GM18873 (cell line): ENCODE results near the gene HBD.
"Not testable (repeated sequence)": the region's sequence is repeated elsewhere in the genome, so short reads cannot be mapped to it uniquely, and the experiment has no call there.

Experiments used
- ATAC-seq: cut with Tn5 transposase; IDR thresholded peaks from one replicate; pipeline ENCODE4 v1.9.1; 2021; ENCODE audit warnings: mild to moderate bottlenecking, moderate library complexity, moderate number of reproducible peaks; ENCODE audit not compliant: unreplicated experiment, low FRiP score

Gene HBD

DNA sequence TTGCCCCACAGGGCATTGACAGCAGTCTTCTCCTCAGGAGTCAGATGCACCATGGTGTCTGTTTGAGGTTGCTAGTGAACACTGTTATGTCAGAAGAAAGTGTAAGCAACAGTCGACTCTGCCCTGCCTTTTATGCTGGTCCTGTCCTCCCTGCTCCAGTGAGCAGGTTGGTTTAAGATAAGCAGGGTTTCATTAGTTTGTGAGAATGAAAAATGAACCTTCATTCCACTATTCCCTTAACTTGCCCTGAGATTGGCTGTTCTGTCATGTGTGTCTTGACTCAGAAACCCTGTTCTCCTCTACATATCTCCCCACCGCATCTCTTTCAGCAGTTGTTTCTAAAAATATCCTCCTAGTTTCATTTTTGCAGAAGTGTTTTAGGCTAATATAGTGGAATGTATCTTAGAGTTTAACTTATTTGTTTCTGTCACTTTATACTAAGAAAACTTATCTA is at the start of gene HBD:
Gene HBD, minus strand, starts transcription at position 103 of the 454 bp plus-strand sequence. Its CDS starts 50 bp downstream, at position 53.
- peak; percentile 47 for ATAC-seq

DNA sequence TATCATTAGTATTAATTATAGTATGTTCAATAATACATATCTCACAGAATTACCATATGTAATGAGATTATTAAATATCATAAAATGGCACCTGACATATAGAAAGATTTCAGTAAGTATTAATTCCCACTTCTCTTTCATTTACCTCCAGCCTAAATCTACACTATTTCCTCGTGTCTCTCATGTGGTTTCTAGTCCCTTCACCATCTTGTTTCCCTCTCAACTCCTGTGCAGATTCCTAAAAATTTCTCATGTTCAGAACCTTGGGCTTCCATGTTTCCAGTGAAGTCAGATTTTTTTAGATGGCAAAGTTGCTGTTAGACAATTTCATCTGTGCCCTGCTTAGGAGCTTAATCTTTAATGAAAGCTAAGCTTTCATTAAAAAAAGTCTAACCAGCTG is 49.6 kb upstream of the HBD start:
- ATAC-seq: no peak

DNA sequence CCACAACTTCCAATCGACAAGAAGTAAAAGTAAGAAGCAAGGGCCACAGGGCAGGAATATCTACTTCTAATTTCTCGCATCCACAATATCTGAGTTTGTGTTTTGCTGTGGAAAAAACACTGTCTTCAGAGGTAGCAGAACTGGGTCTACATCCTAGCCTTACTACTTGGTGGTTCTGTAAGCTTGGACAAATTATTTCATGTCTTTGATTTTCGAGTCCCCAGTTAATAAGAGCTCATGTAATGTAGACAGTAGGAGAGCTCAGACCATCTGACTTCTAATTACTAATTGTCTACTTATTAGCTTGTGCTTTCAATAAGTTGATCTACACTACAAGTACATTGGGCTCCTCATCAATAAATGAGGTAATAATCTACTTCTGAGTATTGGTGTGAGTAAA is 48.8 kb upstream of the HBD start:
- no peak for ATAC-seq

DNA sequence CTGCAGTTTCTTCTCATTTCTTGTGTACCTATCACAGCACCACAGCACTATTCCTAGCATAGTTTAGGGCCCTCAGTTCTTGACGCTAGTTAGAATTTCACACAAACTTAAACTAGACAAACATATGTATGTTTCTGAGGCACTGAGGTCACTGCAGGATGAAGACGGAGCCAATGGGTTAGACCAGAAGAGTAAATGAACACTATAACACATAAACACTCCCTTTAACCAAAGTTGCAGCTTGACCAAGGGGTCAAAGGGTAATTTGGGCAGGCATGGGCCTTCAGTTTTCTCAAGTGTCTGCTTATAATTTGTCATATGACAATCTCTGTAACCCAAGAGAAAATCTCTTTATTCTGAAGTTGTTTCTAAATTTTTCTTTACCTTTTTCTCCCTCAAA is 48.3 kb upstream of the HBD start:
- ATAC-seq: no peak

DNA sequence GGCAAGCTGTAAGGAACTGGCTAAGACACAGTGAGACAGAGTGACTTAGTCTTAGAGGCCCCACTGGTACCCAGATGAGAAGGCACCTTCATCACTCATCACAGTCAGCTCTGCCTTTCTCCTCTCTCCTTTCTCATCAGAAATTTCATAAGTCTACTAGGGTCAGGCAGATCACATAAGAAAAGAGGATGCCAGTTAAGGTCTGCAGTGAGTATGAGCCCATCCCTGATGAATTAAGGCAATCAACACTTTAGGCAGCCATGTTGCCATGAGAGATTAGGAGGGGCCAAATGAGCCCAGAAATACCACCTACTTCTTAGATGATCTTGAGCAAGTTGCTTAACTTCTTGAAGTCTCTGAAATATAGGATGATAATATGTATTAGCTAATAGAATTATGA is 47.3 kb upstream of the HBD start:
- no peak for ATAC-seq

DNA sequence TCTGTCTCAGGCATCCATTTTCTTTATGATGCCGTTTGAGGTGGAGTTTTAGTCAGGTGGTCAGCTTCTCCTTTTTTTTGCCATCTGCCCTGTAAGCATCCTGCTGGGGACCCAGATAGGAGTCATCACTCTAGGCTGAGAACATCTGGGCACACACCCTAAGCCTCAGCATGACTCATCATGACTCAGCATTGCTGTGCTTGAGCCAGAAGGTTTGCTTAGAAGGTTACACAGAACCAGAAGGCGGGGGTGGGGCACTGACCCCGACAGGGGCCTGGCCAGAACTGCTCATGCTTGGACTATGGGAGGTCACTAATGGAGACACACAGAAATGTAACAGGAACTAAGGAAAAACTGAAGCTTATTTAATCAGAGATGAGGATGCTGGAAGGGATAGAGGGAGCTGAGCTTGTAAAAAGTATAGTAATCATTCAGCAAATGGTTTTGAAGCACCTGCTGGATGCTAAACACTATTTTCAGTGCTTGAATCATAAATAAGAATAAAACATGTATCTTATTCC is 46.4 kb upstream of the HBD start:
- peak; percentile 86 for ATAC-seq

DNA sequence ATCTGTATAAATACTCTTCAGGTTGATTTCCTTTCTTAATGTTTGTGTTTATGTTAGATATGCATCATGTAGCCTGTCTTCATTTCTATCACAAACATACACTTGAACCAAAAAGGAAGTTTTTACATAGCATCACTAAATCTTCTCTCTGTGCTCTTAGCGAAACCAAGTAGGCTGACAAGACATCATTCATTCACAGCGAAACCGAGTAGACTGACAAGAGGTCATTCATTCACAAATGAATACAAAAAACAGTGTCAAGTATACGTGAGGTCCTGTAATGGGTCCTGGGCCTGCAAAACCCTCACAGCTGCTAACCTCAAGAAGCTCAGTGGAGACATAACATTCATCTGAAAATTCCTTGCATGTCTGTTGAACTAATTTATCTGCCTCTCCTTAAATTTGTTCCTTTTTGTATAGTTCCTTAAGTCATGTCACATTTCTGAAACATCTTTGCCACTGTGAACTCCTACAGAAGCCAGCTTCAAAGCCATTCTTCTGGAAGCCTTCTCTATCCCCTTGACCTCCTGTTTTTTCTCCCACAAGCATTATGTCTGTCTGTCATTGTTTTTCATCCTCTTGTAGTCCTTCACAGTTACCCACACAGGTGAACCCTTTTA is 45.3 kb upstream of the HBD start:
- no peak for ATAC-seq

DNA sequence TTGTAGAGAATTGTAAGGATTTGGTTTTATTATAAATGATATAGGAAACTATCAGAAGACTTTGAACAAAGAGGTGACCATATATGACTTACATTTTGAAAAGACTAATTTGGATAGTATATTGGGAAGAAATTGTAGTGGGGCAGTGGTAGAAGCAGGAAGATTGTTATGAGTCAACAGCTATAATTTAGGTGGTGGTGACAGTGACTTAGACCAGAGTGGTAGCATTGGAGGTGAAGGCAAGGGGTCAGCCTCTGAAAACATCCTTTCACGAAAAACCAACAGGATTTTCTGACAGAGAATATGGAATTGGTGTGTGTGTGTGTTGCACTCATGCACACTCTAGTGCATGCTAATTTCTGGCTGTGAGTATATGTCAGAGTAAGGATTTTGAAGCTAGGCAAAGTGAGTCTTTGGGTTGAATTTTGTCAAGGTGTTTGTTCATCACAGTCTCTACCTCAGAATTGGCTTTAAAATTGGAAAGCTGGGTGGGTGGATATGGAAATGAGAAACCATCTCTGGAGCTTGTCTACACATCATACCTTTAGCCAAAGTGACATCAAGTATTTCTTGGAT is 43.6 kb upstream of the HBD start:
- ATAC-seq: peak; percentile 53

DNA sequence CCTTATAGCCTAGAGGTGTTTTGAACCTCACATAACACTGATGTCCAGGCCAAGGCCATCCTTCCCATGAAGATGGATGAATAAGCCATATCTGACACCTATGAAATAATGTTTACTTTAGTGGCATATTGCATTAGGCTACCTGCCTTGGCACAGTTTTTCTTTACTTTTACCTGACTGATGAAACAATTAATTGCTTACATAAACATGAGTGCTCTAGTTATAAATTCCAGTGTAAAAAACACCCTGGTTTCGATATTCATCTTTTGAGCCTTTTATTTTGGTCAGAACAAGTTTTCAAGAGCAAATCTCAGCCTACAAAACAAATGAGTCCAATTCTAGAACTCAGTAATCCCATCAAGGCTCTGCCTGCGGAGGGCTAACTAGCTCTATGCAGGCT is 42.4 kb upstream of the HBD start:
- ATAC-seq: no peak

DNA sequence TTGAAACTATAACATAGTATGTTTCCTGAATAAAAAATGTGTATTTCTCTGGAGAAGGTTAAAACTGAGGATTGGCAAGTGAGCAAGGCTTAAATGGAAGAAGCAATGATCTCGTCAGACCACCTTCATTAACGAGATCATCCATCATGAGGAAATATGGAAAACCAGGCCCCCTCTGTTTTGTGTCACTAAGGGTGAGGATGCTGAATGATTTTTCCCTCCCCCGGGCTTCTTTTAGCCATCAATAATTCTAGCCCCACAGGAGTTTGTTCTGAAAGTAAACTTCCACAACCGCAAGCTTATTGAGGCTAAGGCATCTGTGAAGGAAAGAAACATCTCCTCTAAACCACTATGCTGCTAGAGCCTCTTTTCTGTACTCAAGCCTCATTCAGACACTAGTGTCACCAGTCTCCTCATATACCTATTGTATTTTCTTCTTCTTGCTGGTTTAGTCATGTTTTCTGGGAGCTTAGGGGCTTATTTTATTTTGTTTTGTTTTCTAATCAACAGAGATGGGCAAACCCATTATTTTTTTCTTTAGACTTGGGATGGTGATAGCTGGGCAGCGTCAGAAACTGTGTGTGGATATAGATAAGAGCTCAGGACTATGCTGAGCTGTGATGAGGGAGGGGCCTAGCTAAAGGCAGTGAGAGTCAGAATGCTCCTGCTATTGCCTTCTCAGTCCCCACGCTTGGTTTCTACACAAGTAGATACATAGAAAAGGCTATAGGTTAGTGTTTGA is 41.3 kb upstream of the HBD start:
- no peak for ATAC-seq

DNA sequence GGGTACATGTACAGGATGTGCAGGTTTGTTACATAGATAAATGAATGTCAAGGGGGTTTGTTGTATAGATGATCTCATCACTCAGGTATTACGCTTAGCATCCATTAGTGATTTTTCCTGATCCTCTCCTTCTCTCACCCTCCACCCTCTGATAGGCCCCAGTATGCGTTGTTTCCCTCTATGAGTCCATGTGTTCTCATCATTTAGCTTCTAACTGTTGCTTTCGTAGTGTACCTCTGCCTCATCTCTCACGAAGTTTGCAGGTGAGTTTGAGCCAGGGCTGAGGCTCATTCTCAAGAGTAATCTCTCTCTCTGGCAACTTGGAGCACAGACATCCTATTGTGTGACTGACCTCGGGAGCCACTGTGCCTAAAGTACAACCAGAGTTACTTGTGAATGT is 40.1 kb upstream of the HBD start:
- ATAC-seq: no peak

DNA sequence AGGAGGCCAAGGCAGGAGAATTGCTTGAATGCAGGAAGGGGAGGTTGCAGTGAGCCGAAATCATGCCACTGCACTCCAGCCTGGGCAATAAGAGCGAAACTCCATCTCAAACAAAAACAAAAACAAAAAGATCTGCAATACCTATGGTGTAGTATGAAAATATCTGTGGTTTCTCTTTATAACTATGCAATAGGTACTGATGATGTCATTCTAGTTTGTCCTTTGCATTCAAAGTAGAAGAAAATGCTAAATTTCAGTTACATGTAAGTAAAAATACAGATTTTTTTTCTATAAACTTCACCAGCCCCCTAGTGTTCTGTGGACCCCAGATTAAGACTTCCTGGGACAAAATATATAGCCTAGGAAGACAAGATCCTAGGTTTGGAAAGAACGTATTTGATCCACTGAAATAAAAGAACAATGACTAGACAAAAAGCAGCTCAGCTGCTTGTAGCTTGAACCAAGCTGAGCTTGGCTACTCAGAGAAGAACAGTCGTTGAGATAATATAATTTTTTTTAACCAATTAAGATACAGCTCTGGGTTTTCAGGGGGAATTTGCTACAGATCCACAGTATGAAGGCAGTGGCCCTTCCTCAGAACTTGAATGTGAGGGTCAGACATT is 38.2 kb upstream of the HBD start:
- ATAC-seq: no peak

DNA sequence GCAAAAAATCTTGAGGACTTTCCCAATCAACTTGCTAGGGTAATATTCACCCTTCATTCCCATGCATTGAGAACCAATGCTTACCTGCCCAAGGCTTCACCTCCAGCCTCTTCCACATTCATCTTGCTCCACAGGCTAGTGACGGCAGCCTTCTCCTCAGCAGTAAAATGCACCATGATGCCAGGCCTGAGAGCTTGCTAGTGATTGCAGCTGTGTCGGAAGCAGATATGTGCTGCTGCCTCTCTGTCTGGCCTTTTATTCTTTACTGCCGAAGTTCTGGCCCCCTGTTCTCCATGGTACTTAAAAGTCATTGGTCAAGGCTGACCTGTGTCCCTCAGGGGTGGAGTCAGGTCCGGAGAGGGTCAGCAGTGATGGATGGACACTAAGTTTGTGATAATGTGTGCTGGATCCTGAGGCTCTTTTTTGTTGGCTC is 35.4 kb upstream of the HBD start, which contains the start of gene HBE1:
Gene HBE1, minus strand, starts transcription at position 231 of the 433 bp plus-strand sequence. Its CDS starts 55 bp downstream, at position 176.
- no peak for ATAC-seq

DNA sequence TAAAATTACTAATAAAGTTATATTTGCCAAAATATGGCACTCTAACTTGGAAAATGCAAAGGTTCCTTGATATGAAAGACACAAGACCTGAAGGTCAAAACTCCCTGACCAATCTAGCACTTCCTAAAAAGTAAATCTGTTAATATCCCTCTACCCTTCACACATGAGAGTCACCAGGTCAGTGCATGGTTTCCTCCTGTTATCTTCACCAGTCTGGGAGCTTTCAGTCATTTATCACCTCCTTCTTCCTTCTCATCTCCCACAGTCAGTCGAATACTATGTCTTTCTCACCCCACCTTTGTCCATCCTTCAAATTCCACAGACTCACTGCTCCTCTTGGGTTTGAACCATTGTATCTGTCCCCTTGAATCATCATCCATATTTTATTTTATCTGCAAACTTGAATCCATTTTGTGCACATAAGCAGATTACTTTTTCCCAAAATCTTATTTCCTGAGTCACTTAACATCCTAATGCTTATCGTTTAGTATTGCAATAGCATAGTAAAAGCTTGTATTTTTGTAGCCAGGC is 32.8 kb upstream of the HBD start:
- ATAC-seq: no peak

DNA sequence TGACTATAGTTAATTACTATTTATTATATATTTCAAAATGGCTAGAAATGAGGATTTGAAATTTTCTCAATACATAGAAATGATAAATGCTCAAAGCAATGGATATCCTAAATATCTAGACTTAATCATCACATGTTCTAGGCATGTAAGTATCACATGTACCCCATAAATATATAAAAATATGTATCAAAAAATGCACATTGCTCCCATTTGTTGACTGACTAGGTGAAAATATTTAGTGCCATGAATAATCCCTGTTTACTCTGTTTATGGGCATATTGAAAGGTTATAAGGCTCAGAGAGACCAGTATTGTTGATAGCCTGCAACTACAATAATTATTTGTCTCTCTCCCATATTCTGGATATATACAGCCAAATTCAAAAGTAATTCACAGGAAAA is 32.3 kb upstream of the HBD start:
- ATAC-seq: no peak

DNA sequence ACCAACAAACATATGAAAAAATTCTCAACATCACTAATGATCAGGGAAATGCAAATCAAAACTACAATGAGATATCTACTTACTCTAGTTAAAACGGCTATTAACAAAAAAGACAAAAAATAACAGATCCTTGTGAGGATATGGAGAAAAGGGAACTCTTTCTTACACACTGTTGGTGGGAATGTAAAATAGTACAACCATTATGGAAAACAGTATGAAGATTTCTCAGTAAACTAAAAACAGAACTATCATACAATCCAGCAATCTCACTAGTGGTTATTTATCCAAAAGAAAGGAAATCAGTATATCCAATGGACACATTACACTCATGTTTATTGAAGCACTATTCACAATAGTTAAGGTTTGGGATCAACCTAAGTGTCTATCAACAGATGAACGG is 31.5 kb upstream of the HBD start:
- ATAC-seq: no peak

DNA sequence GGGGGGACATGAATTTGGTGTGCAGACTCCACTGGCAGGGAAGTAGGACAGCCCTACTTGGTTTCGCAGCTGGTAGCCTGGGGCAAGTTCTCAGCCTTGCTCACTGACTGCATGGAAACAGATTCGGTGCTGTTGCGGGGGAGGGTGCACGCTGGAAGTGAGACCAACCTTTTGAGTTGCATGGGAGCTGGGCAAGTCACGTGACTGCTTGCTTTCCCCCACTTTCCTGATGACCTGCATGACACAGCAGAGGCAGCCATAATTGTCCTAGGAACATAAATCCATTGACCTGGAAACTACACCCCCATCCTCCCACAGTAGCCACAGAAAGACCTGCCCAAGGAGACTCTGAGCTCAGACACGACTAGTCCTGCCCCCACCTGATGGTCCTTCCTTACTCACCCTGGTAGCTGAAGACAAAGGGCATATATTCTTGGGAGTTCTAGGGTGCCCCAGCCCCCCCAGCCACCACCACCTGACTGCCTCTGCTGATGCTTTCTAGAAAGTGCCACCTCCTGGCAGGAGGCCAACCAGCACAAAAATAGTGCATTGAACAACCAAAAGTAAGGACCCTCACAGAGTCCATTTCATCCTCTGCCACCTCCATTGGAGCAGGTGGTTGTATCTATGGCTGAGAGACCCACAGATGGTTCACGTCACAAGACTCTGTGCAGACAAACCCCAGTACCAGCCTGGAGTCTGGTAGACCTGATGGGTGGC is 24.4 kb upstream of the HBD start:
- ATAC-seq: no peak

DNA sequence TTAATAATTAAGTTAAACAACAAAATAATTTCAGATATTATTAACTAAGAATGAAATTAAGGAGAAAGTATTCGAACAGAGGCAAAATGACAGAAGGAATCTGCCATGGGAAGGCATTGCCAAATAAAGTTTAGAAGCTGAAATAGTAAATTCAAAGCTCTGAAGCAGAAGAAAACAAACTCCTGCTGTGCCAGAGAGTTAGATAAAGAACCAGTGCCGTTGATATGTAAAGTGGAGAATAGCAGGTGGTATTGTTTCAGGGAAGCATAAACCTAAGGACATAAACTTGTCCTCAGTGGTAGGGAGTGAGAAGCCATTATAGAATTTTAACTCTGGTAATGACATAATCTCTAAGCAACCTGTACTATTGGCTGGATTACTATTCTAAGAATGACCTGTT is 23.0 kb upstream of the HBD start:
- no peak for ATAC-seq

DNA sequence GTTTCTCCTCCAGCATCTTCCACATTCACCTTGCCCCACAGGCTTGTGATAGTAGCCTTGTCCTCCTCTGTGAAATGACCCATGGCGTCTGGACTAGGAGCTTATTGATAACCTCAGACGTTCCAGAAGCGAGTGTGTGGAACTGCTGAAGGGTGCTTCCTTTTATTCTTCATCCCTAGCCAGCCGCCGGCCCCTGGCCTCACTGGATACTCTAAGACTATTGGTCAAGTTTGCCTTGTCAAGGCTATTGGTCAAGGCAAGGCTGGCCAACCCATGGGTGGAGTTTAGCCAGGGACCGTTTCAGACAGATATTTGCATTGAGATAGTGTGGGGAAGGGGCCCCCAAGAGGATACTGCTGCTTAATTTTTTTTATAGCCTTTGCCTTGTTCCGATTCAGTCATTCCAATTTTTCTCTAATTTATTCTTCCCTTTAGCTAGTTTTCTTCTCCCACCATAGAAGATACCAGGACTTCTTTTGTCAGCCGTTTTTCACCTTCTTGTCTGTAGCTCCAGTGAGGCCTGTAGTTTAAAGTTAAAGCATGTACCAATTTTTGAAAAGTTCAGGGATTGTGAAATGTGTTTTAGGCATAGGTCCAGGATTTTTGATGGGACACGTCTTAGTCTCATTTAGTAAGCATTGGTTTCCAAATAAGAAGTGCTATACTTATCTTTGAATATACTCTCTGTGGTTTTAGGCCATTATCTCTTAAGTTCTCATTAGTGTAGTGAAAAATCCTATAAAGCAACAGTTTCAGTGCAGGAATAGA is 20.5 kb upstream of the HBD start, which contains the start of gene HBG2:
Gene HBG2, minus strand, starts transcription at position 136 of the 768 bp plus-strand sequence. Its CDS starts 53 bp downstream, at position 83.
- ATAC-seq: not testable (repeated sequence)
